SU-DHL-6 (cell line): ENCODE measurements around the gene TFAP2C.

Experiments used
- CTCF ChIP-seq: fragments of 200-600 bp; sonication (generic); IDR thresholded peaks from one replicate; pipeline ENCODE4 v1.5.1; 2017; ENCODE audit warnings: antibody characterized with exemption, mild to moderate bottlenecking, low read length, moderate library complexity; ENCODE audit not compliant: insufficient read depth, poor library complexity, severe bottlenecking
- EZH2phosphoT487 ChIP-seq: fragments of 200-600 bp; sonication (generic), shearing (Covaris generic); conservative IDR thresholded peaks from 2 replicates; pipeline ENCODE4 v1.6.1; 2018; ENCODE audit warnings: mild to moderate bottlenecking, antibody characterized with exemption, low read length, moderate library complexity, mixed read lengths

- no peak for TF ChIP-seq CTCF
- TF ChIP-seq EZH2phosphoT487, result no peak
These were observed 1.7 kb upstream of the TFAP2C start for GRCh38 chr20:56627122-56628014.
